ENCODE data around the gene ADGRL3. TPM values are rescaled to one million over a fixed set of nuclear protein-coding genes. Genes with fewer than 3 reads are reported as not detected.

ADGRL3 gene
- total RNA-seq: 257 TPM

GRCh38 chr4:61200187-61200915 is at the start of gene ADGRL3:
TSS of gene ADGRL3 (plus strand) at chr4:61200326.

Small RNA genes within 50 kb of the gene (small RNA-seq; reads per million reads assigned to genes)
- not detected for gene RF00019
